Mesendoderm (in vitro differentiated cells): ENCODE data around the gene N4BP2L2.
A peak's percentile ranks its signal among the peaks of the same experiment; 100 is the strongest.

ENCODE experiments used
- DNase-seq: peaks from one replicate; pipeline ENCODE4 v3.0.0; 2013
- H2AK5ac ChIP-seq: 2 replicates; pipeline ENCODE4 v1.6.1; 2013; ENCODE audit warnings: low read length, inconsistent platforms
- H2BK120ac ChIP-seq: 2 replicates; pipeline ENCODE4 v1.6.1; 2013; ENCODE audit warnings: low read depth, mild to moderate bottlenecking, low read length, moderate library complexity, mixed read lengths
- H2BK15ac ChIP-seq: replicated peaks from 2 replicates; pipeline ENCODE4 v1.6.1; 2013; ENCODE audit warnings: low read depth, mild to moderate bottlenecking, moderate library complexity
- H2BK5ac ChIP-seq: 2 replicates; pipeline ENCODE4 v1.6.1; 2013; ENCODE audit warnings: low read length, inconsistent platforms
- H3K18ac ChIP-seq: 2 replicates; pipeline ENCODE4 v1.6.1; 2013; ENCODE audit warnings: mild to moderate bottlenecking, low read length, mixed read lengths
- H3K23ac ChIP-seq: one replicate; pipeline ENCODE4 v1.6.1; 2013; ENCODE audit warnings: low read length
- H3K27ac ChIP-seq: 2 replicates; pipeline ENCODE4 v1.5.1; 2013; ENCODE audit warnings: low read depth, mild to moderate bottlenecking, inconsistent platforms, low read length, moderate library complexity
- H3K27me3 ChIP-seq: 2 replicates; pipeline ENCODE4 v1.6.1; 2013; ENCODE audit warnings: low read length, control low read depth, mild to moderate bottlenecking, inconsistent platforms; ENCODE audit not compliant: insufficient read depth, poor library complexity
- H3K36me3 ChIP-seq: 2 replicates; pipeline ENCODE4 v1.6.1; 2013; ENCODE audit warnings: low read length, inconsistent platforms; ENCODE audit not compliant: control insufficient read depth, insufficient read depth
- H3K4ac ChIP-seq: one replicate; pipeline ENCODE4 v1.6.1; 2013; ENCODE audit warnings: low read depth, mild to moderate bottlenecking, low read length, moderate library complexity
- H3K4me1 ChIP-seq: 2 replicates; pipeline ENCODE4 v1.6.1; 2013; ENCODE audit warnings: low read depth, low read length, inconsistent platforms; ENCODE audit not compliant: control insufficient read depth
- H3K4me2 ChIP-seq: 2 replicates; pipeline ENCODE4 v1.6.1; 2013; ENCODE audit warnings: low read length
- H3K4me3 ChIP-seq: 2 replicates; pipeline ENCODE4 v1.5.1; 2013; ENCODE audit warnings: mild to moderate bottlenecking, low read length
- H3K56ac ChIP-seq: one replicate; pipeline ENCODE4 v1.6.1; 2013; ENCODE audit warnings: low read length
- H3K79me1 ChIP-seq: 2 replicates; pipeline ENCODE4 v1.6.1; 2013; ENCODE audit warnings: low read length, inconsistent platforms
- H3K79me2 ChIP-seq: 2 replicates; pipeline ENCODE4 v1.6.1; 2013; ENCODE audit warnings: mild to moderate bottlenecking, low read length; ENCODE audit not compliant: control insufficient read depth, insufficient read depth
- H3K9ac ChIP-seq: 2 replicates; pipeline ENCODE4 v1.6.1; 2013; ENCODE audit warnings: low read length, inconsistent platforms
- H4K5ac ChIP-seq: one replicate; pipeline ENCODE4 v1.6.1; 2013; ENCODE audit warnings: low read length
- H4K8ac ChIP-seq: one replicate; pipeline ENCODE4 v1.6.1; 2013; ENCODE audit warnings: low read depth, mild to moderate bottlenecking, control low read depth, low read length, moderate library complexity
- WGBS: extraction: QIAGEN DNeasy Blood & Tissue Kit; methylation state at CpG from one replicate; pipeline ENCODE4 v1.1.7; 2013; ENCODE audit warnings: low lambda C conversion rate, missing lambda C conversion rate; ENCODE audit not compliant: insufficient coverage; ENCODE audit errors: extremely low coverage; 5-methylcytosine and 5-hydroxymethylcytosine counted together

N4BP2L2 gene

GRCh38 chr13:32426191-32426989 lies 112.2 kb downstream of the N4BP2L2 start:
- Histone ChIP-seq H3K4ac (no peak overlapping the region), H3K23ac (no peak overlapping the region), H2BK15ac (no peak overlapping the region), H3K27me3 (no peaks in the 10 kb centered on the region), H3K36me3 (no peaks in the 10 kb centered on the region), H3K27ac (no peak overlapping the region), H2AK5ac (no peak overlapping the region), H4K5ac (no peak overlapping the region), H2BK5ac (no peak overlapping the region), H3K4me1 (no peaks in the 10 kb centered on the region), H3K79me2 (peaks cover 2% of the 10 kb centered on the region), H3K4me3 (no peak overlapping the region), H3K4me2 (peak overlapping the region; percentile 54), H3K18ac (no peak overlapping the region), H2BK120ac (no peak overlapping the region), H3K56ac (no peak overlapping the region), H3K9ac (peak overlapping the region; percentile 35), H3K79me1 (no peaks in the 10 kb centered on the region), H4K8ac (no peak overlapping the region)
- no CpG with 5 or more reads among the region's 19 CpGs for WGBS
- DNase-seq = no peak

- Histone ChIP-seq H3K4ac (no peak overlapping the region), H2BK15ac (no peak overlapping the region), H2AK5ac (no peak overlapping the region), H3K23ac (no peak overlapping the region), H3K4me2 (no peak overlapping the region), H3K27me3 (no peaks in the 10 kb centered on the region), H2BK5ac (no peak overlapping the region), H3K56ac (no peak overlapping the region), H3K18ac (no peak overlapping the region), H3K4me3 (no peak overlapping the region), H2BK120ac (no peak overlapping the region), H3K79me1 (no peaks in the 10 kb centered on the region), H3K79me2 (peaks cover 2% of the 10 kb centered on the region), H4K8ac (no peak overlapping the region), H4K5ac (no peak overlapping the region), H3K27ac (no peak overlapping the region), H3K9ac (no peak overlapping the region), H3K36me3 (no peaks in the 10 kb centered on the region), H3K4me1 (no peaks in the 10 kb centered on the region)
- WGBS = no CpG with 5 or more reads among the region's 7 CpGs
- DNase-seq = no peak
These were observed 113.4 kb downstream of the N4BP2L2 start for GRCh38 chr13:32425158-32425557.

- Histone ChIP-seq H3K18ac (no peak overlapping the region), H4K5ac (no peak overlapping the region), H3K4ac (no peak overlapping the region), H2BK120ac (no peak overlapping the region), H3K9ac (no peak overlapping the region), H3K4me3 (no peak overlapping the region), H3K56ac (no peak overlapping the region), H3K36me3 (no peaks in the 10 kb centered on the region), H3K23ac (no peak overlapping the region), H2BK15ac (no peak overlapping the region), H3K27ac (no peak overlapping the region), H3K79me2 (peaks cover 2% of the 10 kb centered on the region), H2BK5ac (no peak overlapping the region), H3K27me3 (no peaks in the 10 kb centered on the region), H4K8ac (no peak overlapping the region), H3K4me1 (no peaks in the 10 kb centered on the region), H3K79me1 (no peaks in the 10 kb centered on the region), H2AK5ac (no peak overlapping the region), H3K4me2 (no peak overlapping the region)
- WGBS = no CpG with 5 or more reads among the region's 3 CpGs
- DNase-seq = no peak
These were observed 115.0 kb downstream of the N4BP2L2 start for GRCh38 chr13:32423592-32423991.

- Histone ChIP-seq H2AK5ac (no peak overlapping the region), H3K9ac (no peak overlapping the region), H3K56ac (no peak overlapping the region), H3K18ac (no peak overlapping the region), H3K23ac (no peak overlapping the region), H3K27ac (no peak overlapping the region), H3K79me2 (no peaks in the 10 kb centered on the region), H4K8ac (no peak overlapping the region), H3K4me1 (no peaks in the 10 kb centered on the region), H3K4me3 (no peak overlapping the region), H2BK120ac (no peak overlapping the region), H3K36me3 (no peaks in the 10 kb centered on the region), H3K4ac (no peak overlapping the region), H4K5ac (no peak overlapping the region), H3K4me2 (no peak overlapping the region), H3K27me3 (no peaks in the 10 kb centered on the region), H3K79me1 (no peaks in the 10 kb centered on the region), H2BK5ac (no peak overlapping the region), H2BK15ac (no peak overlapping the region)
- no CpG with 5 or more reads among the region's 2 CpGs for WGBS
- no peak for DNase-seq
These were observed 118.7 kb downstream of the N4BP2L2 start for GRCh38 chr13:32419862-32420261.

- DNase-seq = peak; percentile 7
- no peak overlapping the region for H4K5ac ChIP-seq
- WGBS = no CpG with 5 or more reads among the region's 1 CpG
These were observed 120.6 kb downstream of the N4BP2L2 start for GRCh38 chr13:32417995-32418394.

GRCh38 chr13:32415019-32415418 lies 123.6 kb downstream of the N4BP2L2 start:
- no peaks in the 10 kb centered on the region for H3K36me3 ChIP-seq
- no peak overlapping the region for H3K4me3 ChIP-seq
- H2BK5ac ChIP-seq = no peak overlapping the region
- H3K27me3 ChIP-seq = no peaks in the 10 kb centered on the region
- H3K4ac ChIP-seq = no peak overlapping the region
- no peak overlapping the region for H3K23ac ChIP-seq
- no peak overlapping the region for H4K5ac ChIP-seq
- H3K56ac ChIP-seq = no peak overlapping the region
- no peak overlapping the region for H2BK120ac ChIP-seq
- no peaks in the 10 kb centered on the region for H3K79me1 ChIP-seq
- H3K27ac ChIP-seq = no peak overlapping the region
- H2BK15ac ChIP-seq = no peak overlapping the region
- no peaks in the 10 kb centered on the region for H3K4me1 ChIP-seq
- peak; percentile 62 for DNase-seq
- H4K8ac ChIP-seq = no peak overlapping the region
- H3K18ac ChIP-seq = no peak overlapping the region
- H3K9ac ChIP-seq = no peak overlapping the region
- no peak overlapping the region for H3K4me2 ChIP-seq
- no peak overlapping the region for H2AK5ac ChIP-seq
- H3K79me2 ChIP-seq = no peaks in the 10 kb centered on the region

More at GRCh38 chr13:32417995-32418394, 120.6 kb downstream of the N4BP2L2 start:
- no peak overlapping the region for H3K9ac ChIP-seq
- H3K56ac ChIP-seq = no peak overlapping the region
- H3K79me1 ChIP-seq = no peaks in the 10 kb centered on the region
- H2BK5ac ChIP-seq = no peak overlapping the region
- no peak overlapping the region for H4K8ac ChIP-seq
- no peaks in the 10 kb centered on the region for H3K27me3 ChIP-seq
- no peaks in the 10 kb centered on the region for H3K4me1 ChIP-seq
- H2BK15ac ChIP-seq = no peak overlapping the region
- no peak overlapping the region for H3K4me2 ChIP-seq
- no peaks in the 10 kb centered on the region for H3K79me2 ChIP-seq
- no peak overlapping the region for H3K4ac ChIP-seq
- no peak overlapping the region for H2AK5ac ChIP-seq
- H3K27ac ChIP-seq = no peak overlapping the region
- H2BK120ac ChIP-seq = no peak overlapping the region
- no peak overlapping the region for H3K23ac ChIP-seq
- H3K18ac ChIP-seq = no peak overlapping the region
- H3K4me3 ChIP-seq = no peak overlapping the region
- H3K36me3 ChIP-seq = no peaks in the 10 kb centered on the region
